Bone marrow (tissue), 2 donors: Measurements from ENCODE around the gene TMCC1.
"Not testable (repeated sequence)": the region's sequence is repeated elsewhere in the genome, so short reads cannot be mapped to it uniquely, and the experiment has no call there.

Experiments used
- DNase-seq, 2 donors: peaks; one replicate each; lab custom pipeline; 2025; lab: John Stamatoyannopoulos, UW

The TMCC1 gene

GRCh38 chr3:129836381-129837064, 57.0 kb downstream of the TMCC1 start:
- no peak for DNase-seq

- DNase-seq, result no peak
Measured at GRCh38 chr3:129835198-129835597, 58.3 kb downstream of the TMCC1 start.

GRCh38 chr3:129834580-129834979, 58.9 kb downstream of the TMCC1 start:
- DNase-seq, result no peak

GRCh38 chr3:129831942-129832341, 61.6 kb downstream of the TMCC1 start:
- DNase-seq, result not testable (repeated sequence)

- DNase-seq, result no peak
Measured at GRCh38 chr3:129831503-129831902, 62.0 kb downstream of the TMCC1 start.

GRCh38 chr3:129829640-129830039, 63.9 kb downstream of the TMCC1 start:
- DNase-seq, result peak in 1 of 2 donors; percentile 60

- DNase-seq, result peak in 1 of 2 donors; percentile 64
Measured at GRCh38 chr3:129827765-129828164, 65.7 kb downstream of the TMCC1 start.

- DNase-seq, result peak in 1 of 2 donors; percentile 51
Measured at GRCh38 chr3:129824926-129825541, 68.5 kb downstream of the TMCC1 start.

- DNase-seq, result no peak
Measured at GRCh38 chr3:129822679-129823078, 70.8 kb downstream of the TMCC1 start.

GRCh38 chr3:129822241-129822640, 71.3 kb downstream of the TMCC1 start:
- DNase-seq, result no peak

- no peak for DNase-seq
Measured at GRCh38 chr3:129820587-129820986, 72.9 kb downstream of the TMCC1 start.

- no peak for DNase-seq
Measured at GRCh38 chr3:129812589-129812988, 80.9 kb downstream of the TMCC1 start.

- no peak for DNase-seq
Measured at GRCh38 chr3:129809297-129809696, 84.2 kb downstream of the TMCC1 start.

GRCh38 chr3:129796146-129796545, 97.4 kb downstream of the TMCC1 start:
- no peak for DNase-seq

GRCh38 chr3:129795186-129796010, 98.1 kb downstream of the TMCC1 start:
- no peak for DNase-seq

GRCh38 chr3:129794311-129795185, 99.0 kb downstream of the TMCC1 start:
- DNase-seq, result no peak

- DNase-seq, result peak in 1 of 2 donors; percentile 33
Measured at GRCh38 chr3:129793942-129794310, 99.6 kb downstream of the TMCC1 start.

GRCh38 chr3:129793319-129793718, 100.2 kb downstream of the TMCC1 start:
- no peak for DNase-seq

GRCh38 chr3:129783470-129783869, 110.0 kb downstream of the TMCC1 start:
- no peak for DNase-seq

GRCh38 chr3:129778871-129779270, 114.6 kb downstream of the TMCC1 start:
- DNase-seq, result no peak

- DNase-seq, result no peak
Measured at GRCh38 chr3:129777806-129778205, 115.7 kb downstream of the TMCC1 start.

- DNase-seq, result no peak
Measured at GRCh38 chr3:129775870-129776269, 117.6 kb downstream of the TMCC1 start.
